H1 (cell line): ENCODE measurements around the gene SLC9A4. TPM values are rescaled to one million over a fixed set of nuclear protein-coding genes. Genes with fewer than 3 reads are reported as not detected.

ENCODE experiments used
- CTCF ChIA-PET: fragments of 300-600 bp; sonication (Branson Sonifier 250); formaldehyde crosslinking; loops from one replicate; lab custom pipeline; 2021; ENCODE audit not compliant: partially characterized antibody; lab: Charles Lee
- POLR2A ChIA-PET: fragments of 300-600 bp; sonication (Branson Sonifier 250); formaldehyde crosslinking; loops from one replicate; lab custom pipeline; 2021; ENCODE audit warnings: inconsistent platforms; ENCODE audit not compliant: partially characterized antibody; lab: Charles Lee
- DNase-seq, 2 experiments: peaks; one replicate each; pipeline versions ENCODE4 v3.0.0 to v3.0.0-alpha.2; 2010 to 2022; ENCODE audit warnings: low spot score in 2 of 2, low read depth in 1 of 2, mixed read lengths in 1 of 2
- FAIRE-seq: peaks from 2 replicates; lab custom pipeline; 2011; peaks lifted over from hg19 to GRCh38; lab: Jason Lieb, UNC
- H2AFZ ChIP-seq: 2 replicates; pipeline ENCODE4 v1.8.1; 2012; ENCODE audit warnings: low read length, inconsistent platforms
- H2AK5ac ChIP-seq: 2 replicates; pipeline ENCODE4 v1.6.1; 2013; ENCODE audit warnings: low read depth, low read length
- H2BK120ac ChIP-seq: replicated peaks from 2 replicates; pipeline ENCODE3; 2013; ENCODE audit warnings: low read depth, low read length, inconsistent platforms
- H2BK12ac ChIP-seq: 2 replicates; pipeline ENCODE4 v1.6.1; 2013; ENCODE audit warnings: low read depth, low read length
- H2BK15ac ChIP-seq: 2 replicates; pipeline ENCODE4 v1.6.1; 2013; ENCODE audit warnings: low read length
- H2BK20ac ChIP-seq: 2 replicates; pipeline ENCODE4 v1.6.1; 2013; ENCODE audit warnings: low read length
- H2BK5ac ChIP-seq: 2 replicates; pipeline ENCODE4 v1.6.1; 2013; ENCODE audit warnings: low read depth, low read length
- H3K14ac ChIP-seq: 2 replicates; pipeline ENCODE4 v1.6.1; 2013; ENCODE audit warnings: inconsistent platforms; ENCODE audit not compliant: insufficient read length
- H3K18ac ChIP-seq: 2 replicates; pipeline ENCODE4 v1.6.1; 2013; ENCODE audit warnings: low read length; ENCODE audit errors: extremely low read depth
- H3K23ac ChIP-seq: 2 replicates; pipeline ENCODE4 v1.6.1; 2013; ENCODE audit warnings: inconsistent platforms; ENCODE audit not compliant: insufficient read length
- H3K23me2 ChIP-seq: 2 replicates; pipeline ENCODE4 v1.6.1; 2013; ENCODE audit warnings: low read depth, low read length
- H3K27ac ChIP-seq: 2 replicates; pipeline ENCODE4 v1.6.1; 2011; ENCODE audit warnings: low read depth, low read length, inconsistent platforms
- H3K27me3 ChIP-seq, 4 experiments: replicated peaks in 1 of 4; 1 replicate in 1 of 4; 2 replicates in 3 of 4; pipeline versions ENCODE4 v1.6.1 to v1.8.1; 2011 to 2013; ENCODE audit warnings: low read length in 3 of 4, mild to moderate bottlenecking in 3 of 4, inconsistent platforms in 2 of 4, mixed read lengths in 2 of 4, moderate library complexity in 1 of 4; ENCODE audit not compliant: control insufficient read depth in 3 of 4, insufficient read depth in 3 of 4; ENCODE audit errors: extremely low read depth in 1 of 4
- H3K36me3 ChIP-seq, 4 experiments: 2 replicates each; pipeline versions ENCODE4 v1.6.1 to v1.8.1; 2011 to 2013; ENCODE audit warnings: mild to moderate bottlenecking in 4 of 4, low read length in 3 of 4, moderate library complexity in 2 of 4, control low read depth in 1 of 4, inconsistent platforms in 1 of 4; ENCODE audit not compliant: insufficient read depth in 4 of 4, control insufficient read depth in 2 of 4
- H3K4ac ChIP-seq: replicated peaks from 2 replicates; pipeline ENCODE3; 2013; ENCODE audit warnings: low read length, low read depth, mixed read lengths, inconsistent platforms; ENCODE audit not compliant: insufficient read length
- H3K4me1 ChIP-seq, 4 experiments: replicated peaks in 1 of 4; 1 replicate in 1 of 4; 2 replicates in 3 of 4; pipeline versions ENCODE4 v1.6.1 to v1.8.1; 2011 to 2013; ENCODE audit warnings: low read length in 3 of 4, inconsistent platforms in 2 of 4, mixed read lengths in 1 of 4; ENCODE audit not compliant: insufficient read depth in 4 of 4, control insufficient read depth in 3 of 4
- H3K4me2 ChIP-seq, 2 experiments: 2 replicates each; pipeline versions ENCODE4 v1.6.1 to v1.8.1; 2011 to 2013; ENCODE audit warnings: low read depth in 2 of 2, low read length in 2 of 2, control low read depth in 1 of 2, inconsistent platforms in 1 of 2, mild to moderate bottlenecking in 1 of 2; ENCODE audit not compliant: insufficient read depth in 1 of 2
- H3K4me3 ChIP-seq, 4 experiments: fragments of 200-600, 300-600 bp in 1 of 4; sonication (generic), shearing (Covaris generic), sonication (Bioruptor Twin) in 1 of 4; 2 replicates each; pipeline versions ENCODE4 v1.5.1 to v1.8.1; 2011 to 2016; ENCODE audit warnings: low read length in 4 of 4, low read depth in 3 of 4, control low read depth in 2 of 4, inconsistent platforms in 2 of 4, mild to moderate bottlenecking in 2 of 4, mixed read lengths in 1 of 4, moderate library complexity in 1 of 4; ENCODE audit not compliant: insufficient read depth in 2 of 4; ENCODE audit errors: extremely low read depth in 1 of 4
- H3K56ac ChIP-seq: replicated peaks from 2 replicates; pipeline ENCODE3; 2013; ENCODE audit warnings: low read depth, mild to moderate bottlenecking, mixed read lengths, low read length, inconsistent platforms; ENCODE audit not compliant: insufficient read length
- H3K79me1 ChIP-seq: 2 replicates; pipeline ENCODE4 v1.6.1; 2013; ENCODE audit warnings: low read depth, low read length, control low read depth
- H3K79me2 ChIP-seq, 2 experiments: 2 replicates each; pipeline versions ENCODE4 v1.6.1 to v1.8.1; 2012 to 2013; ENCODE audit warnings: low read length in 2 of 2, mild to moderate bottlenecking in 2 of 2, inconsistent platforms in 1 of 2; ENCODE audit not compliant: insufficient read depth in 2 of 2, control insufficient read depth in 1 of 2
- H3K9ac ChIP-seq, 4 experiments: replicated peaks in 1 of 4; 1 replicate in 1 of 4; 2 replicates in 3 of 4; pipeline versions ENCODE4 v1.6.1 to v1.8.1; 2011 to 2013; ENCODE audit warnings: low read depth in 3 of 4, low read length in 3 of 4, control low read depth in 2 of 4, mild to moderate bottlenecking in 2 of 4, moderate library complexity in 2 of 4, inconsistent platforms in 1 of 4; ENCODE audit errors: extremely low read depth in 1 of 4
- H3K9me3 ChIP-seq, 2 experiments: 2 replicates each; pipeline versions ENCODE4 v1.6.1 to v1.8.1; 2012 to 2013; ENCODE audit warnings: mild to moderate bottlenecking in 2 of 2, moderate library complexity in 2 of 2, control low read depth in 1 of 2, inconsistent platforms in 1 of 2, low read depth in 1 of 2, low read length in 1 of 2, mixed read lengths in 1 of 2; ENCODE audit not compliant: insufficient read depth in 2 of 2
- H4K20me1 ChIP-seq, 2 experiments: replicated peaks in 1 of 2; 2 replicates each; pipeline versions ENCODE3 to v1.8.1; 2011 to 2013; ENCODE audit warnings: inconsistent platforms in 2 of 2, low read length in 2 of 2, mild to moderate bottlenecking in 1 of 2; ENCODE audit not compliant: insufficient read depth in 2 of 2, control insufficient read depth in 1 of 2
- H4K5ac ChIP-seq: 2 replicates; pipeline ENCODE4 v1.6.1; 2013; ENCODE audit warnings: low read length, low read depth, mixed read lengths, inconsistent platforms; ENCODE audit not compliant: insufficient read length
- H4K8ac ChIP-seq: 2 replicates; pipeline ENCODE4 v1.8.0; 2013; ENCODE audit warnings: mild to moderate bottlenecking, moderate library complexity, low read length, inconsistent platforms; ENCODE audit not compliant: insufficient read depth; ENCODE audit errors: extremely low read depth
- H4K91ac ChIP-seq: replicated peaks from 2 replicates; pipeline ENCODE3; 2013; ENCODE audit warnings: low read length, mixed read lengths, inconsistent platforms; ENCODE audit not compliant: insufficient read length
- TAF7 ChIP-seq: optimal IDR thresholded peaks from 2 replicates; pipeline ENCODE3; 2011; ENCODE audit warnings: low read depth, mild to moderate bottlenecking, inconsistent platforms, low read length, moderate library complexity, borderline replicate concordance
- YY1 ChIP-seq: IDR thresholded peaks from 2 replicates; pipeline ENCODE4 v1.6.1; 2011; ENCODE audit warnings: low read depth, mild to moderate bottlenecking, low read length
- polyA plus RNA-seq, 7 experiments: library from polyadenylated mRNA; depleted of rRNA in 3 of 7; stranded (reverse) in 5 of 7; unstranded in 2 of 7; fragments of >200 nt in 5 of 7; fragments of 200-250 nt in 2 of 7; gene quantifications; 1 replicate in 5 of 7; 2 replicates in 1 of 7; 4 replicates in 1 of 7; pipeline versions ENCODE4 v1.2.1 to v1.2.3, GENCODE V29; 2011 to 2013; ENCODE audit warnings: missing spikeins in 2 of 7, mixed read lengths in 2 of 7
- total RNA-seq: library from RNA; stranded (reverse); fragmentation: NEBNext Ultra II Directional; extraction: Animal tissue kit (Norgen Biotek cat#: 25700); gene quantifications from 2 replicates; pipeline ENCODE4 v1.2.1, GENCODE V29; 2021

The SLC9A4 gene
- total and polyA plus RNA-seq, 2 of the 8 experiments (the other 6 are each of a cell fraction or from before 2014, with no cell fraction given): not detected

- no peak overlapping the region for H4K8ac ChIP-seq
- H3K27ac ChIP-seq: no peak overlapping the region
- H4K20me1 ChIP-seq: no peaks in the 10 kb centered on the region
- no peak overlapping the region for H3K18ac ChIP-seq
- DNase-seq: no peak
- H3K4ac ChIP-seq: no peak overlapping the region
- POLR2A ChIA-PET: no interaction called here
- H3K14ac ChIP-seq: no peak overlapping the region
- no peak overlapping the region for H4K5ac ChIP-seq
- H3K9me3 ChIP-seq: no peaks in the 10 kb centered on the region
- no peaks in the 10 kb centered on the region; the same call in 1 of the 2 replicates for H3K23me2 ChIP-seq
- FAIRE-seq: no peak
- no peak overlapping the region for H2BK12ac ChIP-seq
- H3K56ac ChIP-seq: no peak overlapping the region
- H3K36me3 ChIP-seq: no peaks in the 10 kb centered on the region
- H2BK5ac ChIP-seq: no peak overlapping the region
- no peak overlapping the region for H2BK120ac ChIP-seq
- H3K4me3 ChIP-seq: no peak overlapping the region
- no peak overlapping the region for H4K91ac ChIP-seq
- H3K9ac ChIP-seq: no peak overlapping the region
- no peaks in the 10 kb centered on the region for H3K79me1 ChIP-seq
- no peak for TF ChIP-seq YY1
- no peak for TF ChIP-seq TAF7
- TF ChIP-seq, all 59 proteins: peak for 0
- Histone ChIP-seq H2BK20ac (no peak overlapping the region), H2AFZ (no peak overlapping the region), H2AK5ac (no peak overlapping the region), H3K23ac (no peak overlapping the region), H2BK15ac (no peak overlapping the region), H3K27me3 (no peaks in the 10 kb centered on the region), H3K4me1 (0 out of 7 replicates have a peak, but pooled peaks cover 0 to 2% (median 0%) of the 10 kb centered on the region in 4 experiments), H3K4me2 (no peak overlapping the region), H3K79me2 (no peaks in the 10 kb centered on the region)
- CTCF ChIA-PET: interaction anchor here (0.8 to 6.6 kb wide), 11 partner anchors 9 to 315 kb away, joined by 3 to 57 read pairs (median 6); no protein-coding TSS in a partner anchor
Measured at GRCh38 chr2:102474785-102475184, 1.8 kb downstream of the SLC9A4 start.
